Esophagus muscularis mucosa (tissue), 4 donors: ENCODE measurements around the gene TMEM255A. TPM values are rescaled to one million over a fixed set of nuclear protein-coding genes. Genes with fewer than 3 reads are reported as not detected.

Source experiments
- DNase-seq: peaks from one replicate; pipeline ENCODE4 v3.0.0-alpha.2; 2017; ENCODE audit errors: extremely low spot score
- H3K27ac ChIP-seq, 4 donors: fragments of 200-600 bp; sonication (generic); replicated peaks in 1 of 4; 1 replicate in 3 of 4; 2 replicates in 1 of 4; pipeline ENCODE4 v1.5.1; 2016 to 2019; ENCODE audit warnings: mild to moderate bottlenecking in 1 of 4
- H3K27me3 ChIP-seq, 4 donors: fragments of 200-600 bp; sonication (generic); one replicate each; pipeline versions ENCODE4 v1.5.1 to v1.6.0; 2016 to 2019
- H3K36me3 ChIP-seq, 4 donors: fragments of 200-600 bp; sonication (generic); one replicate each; pipeline ENCODE4 v1.5.1; 2016 to 2019
- H3K4me1 ChIP-seq, 4 donors: fragments of 200-600 bp; sonication (generic); one replicate each; pipeline ENCODE4 v1.5.1; 2016 to 2019
- H3K4me3 ChIP-seq, 4 donors: fragments of 200-600 bp; sonication (generic); 1 replicate in 2 of 4; 2 replicates in 2 of 4; pipeline ENCODE4 v1.5.1; 2016 to 2019; ENCODE audit warnings: mild to moderate bottlenecking in 4 of 4, moderate library complexity in 1 of 4
- H3K9me3 ChIP-seq, 4 donors: fragments of 200-600 bp; sonication (generic); 1 replicate in 3 of 4; 2 replicates in 1 of 4; pipeline ENCODE4 v1.5.1; 2016 to 2019
- EP300 ChIP-seq: sonication (generic); formaldehyde crosslinking; IDR thresholded peaks from one replicate; pipeline ENCODE4 v1.6.1; 2017; ENCODE audit warnings: antibody characterized with exemption
- POLR2A ChIP-seq: fragments of 450-650 bp; IDR thresholded peaks from one replicate; pipeline ENCODE4 v1.6.1; 2017; ENCODE audit warnings: antibody characterized with exemption, moderate library complexity, mild to moderate bottlenecking, low read depth
- POLR2AphosphoS5 ChIP-seq, 2 donors: sonication (generic); formaldehyde crosslinking; IDR thresholded peaks; one replicate each; pipeline ENCODE4 v1.6.1; 2017; ENCODE audit warnings: antibody characterized with exemption in 2 of 2
- WGBS: methylation state at CpG from one replicate; pipeline ENCODE4 v1.1.5; 2018; 5-methylcytosine and 5-hydroxymethylcytosine counted together
- intact Hi-C: fragments of 100-400 bp; cut with DNase I; formaldehyde crosslinking; loops from one replicate; pipeline ENCODE4 v1.15.1; 2023
- total RNA-seq, 4 donors: library from RNA; depleted of rRNA; stranded (reverse); fragments of >200 nt; gene quantifications; one replicate each; pipeline versions ENCODE4 v1.1.0 to v1.2.1, GENCODE V29; 2016
- TF ChIP-seq, protein P1 (sequence below), 3 experiments: fragments of 200-600 bp in 2 of 3; fragments of 450-650 bp in 1 of 3; sonication (generic) in 2 of 3; IDR thresholded peaks; one replicate each; pipeline ENCODE4 v1.5.1; 2017 to 2019; ENCODE audit warnings: antibody characterized with exemption in 3 of 3, mild to moderate bottlenecking in 2 of 3, moderate library complexity in 1 of 3

The TMEM255A gene
- total RNA-seq, 4 donors from 2014 or later = 1.2 to 4.7 (median 4.2) TPM

DNA sequence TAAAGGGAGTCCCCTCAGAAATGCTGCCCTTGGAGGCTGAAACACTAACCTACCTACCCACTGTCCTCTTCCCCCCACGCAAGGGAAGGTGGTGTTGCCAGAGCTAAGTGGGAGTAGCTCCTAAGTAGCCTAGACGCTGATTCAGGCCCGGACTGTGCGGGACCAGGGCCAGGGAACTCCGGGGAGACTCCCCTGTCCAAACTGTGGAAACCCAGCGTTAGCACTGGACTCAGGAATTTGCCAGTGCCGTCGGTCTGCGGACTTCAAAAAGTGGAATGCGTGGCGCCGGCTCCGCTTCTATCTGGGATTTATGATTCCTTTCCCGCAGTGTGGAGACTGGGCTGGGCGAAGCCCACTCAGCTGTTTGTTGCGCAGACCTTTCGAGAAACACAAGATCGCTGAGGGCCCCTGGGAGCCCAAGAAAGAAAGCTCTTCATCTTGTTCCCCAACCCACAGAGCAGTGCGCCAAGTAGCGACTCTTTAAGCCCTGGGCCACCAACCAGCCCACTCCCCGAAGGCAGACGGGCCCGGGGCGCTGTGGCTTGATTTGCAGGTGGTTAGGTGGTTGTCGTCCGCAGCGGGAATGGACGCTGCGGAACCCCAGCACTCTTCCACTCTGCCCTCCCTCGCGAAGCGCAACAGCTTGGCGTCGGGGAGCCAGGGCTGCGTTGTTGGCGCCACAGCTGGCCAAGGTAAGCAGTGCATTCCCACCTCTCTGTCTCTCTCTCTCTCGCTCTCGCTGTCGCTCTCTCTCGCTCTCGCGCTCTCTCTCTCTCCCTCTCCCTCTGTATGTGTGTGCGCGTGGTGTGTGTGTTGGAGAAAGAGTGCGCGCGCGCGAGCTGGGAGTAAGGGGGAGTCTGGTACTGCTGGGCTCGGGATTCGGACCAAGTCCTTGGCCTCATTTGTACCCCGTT is 2.0 kb downstream of the TMEM255A start:
- Histone ChIP-seq H3K27ac (peak overlapping the region in 1 of 4 donors; percentile 13), H3K36me3 (no peaks in the 10 kb centered on the region), H3K4me1 (peaks cover 4 to 29% (median 28%) of the 10 kb centered on the region in 4 donors), H3K27me3 (peaks cover 0 to 49% (median 7%) of the 10 kb centered on the region in 4 donors), H3K4me3 (peak overlapping the region; percentile 36 to 56 (median 45)), H3K9me3 (no peaks in the 10 kb centered on the region)
- intact Hi-C loops = no loop called here
- TF ChIP-seq, protein P1, sequence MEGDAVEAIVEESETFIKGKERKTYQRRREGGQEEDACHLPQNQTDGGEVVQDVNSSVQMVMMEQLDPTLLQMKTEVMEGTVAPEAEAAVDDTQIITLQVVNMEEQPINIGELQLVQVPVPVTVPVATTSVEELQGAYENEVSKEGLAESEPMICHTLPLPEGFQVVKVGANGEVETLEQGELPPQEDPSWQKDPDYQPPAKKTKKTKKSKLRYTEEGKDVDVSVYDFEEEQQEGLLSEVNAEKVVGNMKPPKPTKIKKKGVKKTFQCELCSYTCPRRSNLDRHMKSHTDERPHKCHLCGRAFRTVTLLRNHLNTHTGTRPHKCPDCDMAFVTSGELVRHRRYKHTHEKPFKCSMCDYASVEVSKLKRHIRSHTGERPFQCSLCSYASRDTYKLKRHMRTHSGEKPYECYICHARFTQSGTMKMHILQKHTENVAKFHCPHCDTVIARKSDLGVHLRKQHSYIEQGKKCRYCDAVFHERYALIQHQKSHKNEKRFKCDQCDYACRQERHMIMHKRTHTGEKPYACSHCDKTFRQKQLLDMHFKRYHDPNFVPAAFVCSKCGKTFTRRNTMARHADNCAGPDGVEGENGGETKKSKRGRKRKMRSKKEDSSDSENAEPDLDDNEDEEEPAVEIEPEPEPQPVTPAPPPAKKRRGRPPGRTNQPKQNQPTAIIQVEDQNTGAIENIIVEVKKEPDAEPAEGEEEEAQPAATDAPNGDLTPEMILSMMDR (IDR thresholded peaks at IDR 0.05) = peak in 2 of 3 experiments; percentile 15 to 26
- no peak for TF ChIP-seq POLR2AphosphoS5 (IDR thresholded peaks at IDR 0.05)
- peak; percentile 91 for DNase-seq
- 37% methylated on average over 26 of the region's 52 CpGs for WGBS

DNA sequence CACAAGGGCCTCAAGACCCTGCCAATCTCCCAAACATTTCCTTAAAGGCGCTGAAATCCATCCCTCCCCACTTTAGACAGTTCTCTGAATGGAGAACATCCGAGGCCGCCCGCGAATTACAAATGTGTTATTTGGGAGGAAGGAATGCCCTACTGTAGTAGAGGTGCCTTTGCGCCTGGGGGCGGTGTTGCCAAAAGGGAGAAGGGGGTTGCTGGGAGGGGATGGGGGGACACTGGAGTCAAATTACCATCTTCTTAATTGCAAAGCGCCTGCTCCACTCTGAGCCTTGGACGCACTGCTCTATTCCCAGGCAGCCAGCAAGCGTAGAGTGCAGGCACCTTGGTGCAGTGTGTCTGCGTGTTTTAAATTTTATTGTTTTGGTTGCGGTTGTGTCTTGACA is 2.7 kb downstream of the TMEM255A start:
- intact Hi-C loops = no loop called here
- no peaks in the 10 kb centered on the region for H3K36me3 ChIP-seq
- DNase-seq = no peak
- peaks cover 0 to 49% (median 7%) of the 10 kb centered on the region in 4 donors for H3K27me3 ChIP-seq
- H3K27ac ChIP-seq = no peak overlapping the region
- no peak for TF ChIP-seq POLR2A
- TF ChIP-seq, protein P1 (IDR thresholded peaks at IDR 0.05) = no peak
- TF ChIP-seq EP300 = no peak
- TF ChIP-seq POLR2AphosphoS5 (IDR thresholded peaks at IDR 0.05) = no peak
- WGBS = 49% methylated on average over 12 of the region's 12 CpGs
- peak overlapping the region in 1 of 4 donors; percentile 44 for H3K4me3 ChIP-seq
- peaks cover 4 to 29% (median 28%) of the 10 kb centered on the region in 4 donors for H3K4me1 ChIP-seq
- H3K9me3 ChIP-seq = no peaks in the 10 kb centered on the region

GRCh38 chrX:120306630-120307029 is 4.6 kb downstream of the TMEM255A start:
- WGBS = 59% methylated on average over 2 of the region's 2 CpGs
- Histone ChIP-seq H3K27ac (no peak overlapping the region), H3K36me3 (no peaks in the 10 kb centered on the region), H3K27me3 (peaks cover 0 to 36% (median 7%) of the 10 kb centered on the region in 4 donors), H3K4me3 (no peak overlapping the region), H3K4me1 (peaks cover 4 to 29% (median 28%) of the 10 kb centered on the region in 4 donors), H3K9me3 (no peaks in the 10 kb centered on the region)
- DNase-seq = no peak
- intact Hi-C loops = no loop called here
- no peak for TF ChIP-seq POLR2A

GRCh38 chrX:120305531-120306141 is 5.6 kb downstream of the TMEM255A start:
- no peak overlapping the region for H3K4me3 ChIP-seq
- intact Hi-C loops = no loop called here
- peaks cover 0 to 20% (median 19%) of the 10 kb centered on the region in 4 donors for H3K4me1 ChIP-seq
- H3K9me3 ChIP-seq = no peaks in the 10 kb centered on the region
- no peak for DNase-seq
- peaks cover 0 to 26% (median 3%) of the 10 kb centered on the region in 4 donors for H3K27me3 ChIP-seq
- TF ChIP-seq POLR2A (no peak), POLR2AphosphoS5 (IDR thresholded peaks at IDR 0.05) (no peak), EP300 (no peak)
- TF ChIP-seq, protein P1 (IDR thresholded peaks at IDR 0.05) = no peak
- no peak overlapping the region for H3K27ac ChIP-seq
- 53% methylated on average over 11 of the region's 11 CpGs for WGBS
- H3K36me3 ChIP-seq = no peaks in the 10 kb centered on the region

GRCh38 chrX:120304256-120304655 is 7.0 kb downstream of the TMEM255A start:
- DNase-seq = no peak
- peaks cover 0 to 7% (median 5%) of the 10 kb centered on the region in 4 donors for H3K4me1 ChIP-seq
- no peak overlapping the region for H3K27ac ChIP-seq
- intact Hi-C loops = no loop called here
- 70% methylated on average over 8 of the region's 8 CpGs for WGBS
- no peak for TF ChIP-seq POLR2AphosphoS5 (IDR thresholded peaks at IDR 0.05)
- peaks cover 0 to 13% (median 2%) of the 10 kb centered on the region in 4 donors for H3K27me3 ChIP-seq
- H3K36me3 ChIP-seq = no peaks in the 10 kb centered on the region
- H3K9me3 ChIP-seq = no peaks in the 10 kb centered on the region
- H3K4me3 ChIP-seq = no peak overlapping the region
